Ecto neural progenitor cell (in vitro differentiated cells): Measurements from ENCODE around the gene EMC10.
A peak's percentile ranks its signal among the peaks of the same experiment; 100 is the strongest.
"Not testable (repeated sequence)": the region's sequence is repeated elsewhere in the genome, so short reads cannot be mapped to it uniquely, and the experiment has no call there.

Experiments used
- DNase-seq: peaks from one replicate; pipeline ENCODE4 v3.0.0-alpha.2; 2018; ENCODE audit warnings: low spot score

Gene EMC10

DNA sequence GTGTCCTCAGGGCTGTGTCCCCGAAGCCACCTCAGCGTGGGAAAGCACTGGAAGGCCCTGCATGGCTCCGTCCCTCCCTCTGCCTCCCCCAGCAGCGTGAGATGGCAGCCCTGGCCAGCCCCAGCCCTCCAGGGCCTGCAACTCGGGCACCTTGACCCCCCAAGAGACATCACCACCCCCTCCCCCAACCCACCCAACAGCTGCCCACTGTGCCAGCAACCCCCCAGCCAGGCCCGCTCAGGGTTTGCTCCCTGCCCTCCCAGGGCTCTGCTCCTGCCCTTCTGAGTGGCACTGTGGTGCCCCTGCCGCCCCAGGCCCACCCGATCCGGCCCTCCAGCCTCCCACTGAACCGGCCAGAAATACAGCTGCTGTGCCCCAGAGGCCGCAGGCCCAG, 38.9 kb downstream of the EMC10 start:
- no peak for DNase-seq

DNA sequence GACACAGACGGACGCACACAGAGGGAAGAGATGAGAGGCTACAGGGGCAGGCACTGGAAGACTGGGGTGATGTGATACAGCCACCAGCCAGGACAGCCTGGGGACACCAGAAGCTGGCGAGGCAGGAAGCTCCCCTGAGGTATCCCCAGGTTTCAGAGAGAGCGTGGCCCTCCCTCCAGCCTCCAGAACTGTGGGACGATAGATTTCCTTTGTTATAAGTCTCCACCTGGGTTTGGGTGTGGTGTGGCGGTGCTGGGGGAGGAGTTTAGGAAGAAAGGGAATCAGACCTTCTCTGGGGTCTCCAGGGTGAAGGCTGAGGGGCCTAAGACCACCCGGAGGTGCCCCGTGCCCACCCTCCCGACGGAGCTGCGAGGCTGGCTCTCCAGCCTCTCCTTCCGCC, 40.1 kb downstream of the EMC10 start:
- no peak for DNase-seq

DNA sequence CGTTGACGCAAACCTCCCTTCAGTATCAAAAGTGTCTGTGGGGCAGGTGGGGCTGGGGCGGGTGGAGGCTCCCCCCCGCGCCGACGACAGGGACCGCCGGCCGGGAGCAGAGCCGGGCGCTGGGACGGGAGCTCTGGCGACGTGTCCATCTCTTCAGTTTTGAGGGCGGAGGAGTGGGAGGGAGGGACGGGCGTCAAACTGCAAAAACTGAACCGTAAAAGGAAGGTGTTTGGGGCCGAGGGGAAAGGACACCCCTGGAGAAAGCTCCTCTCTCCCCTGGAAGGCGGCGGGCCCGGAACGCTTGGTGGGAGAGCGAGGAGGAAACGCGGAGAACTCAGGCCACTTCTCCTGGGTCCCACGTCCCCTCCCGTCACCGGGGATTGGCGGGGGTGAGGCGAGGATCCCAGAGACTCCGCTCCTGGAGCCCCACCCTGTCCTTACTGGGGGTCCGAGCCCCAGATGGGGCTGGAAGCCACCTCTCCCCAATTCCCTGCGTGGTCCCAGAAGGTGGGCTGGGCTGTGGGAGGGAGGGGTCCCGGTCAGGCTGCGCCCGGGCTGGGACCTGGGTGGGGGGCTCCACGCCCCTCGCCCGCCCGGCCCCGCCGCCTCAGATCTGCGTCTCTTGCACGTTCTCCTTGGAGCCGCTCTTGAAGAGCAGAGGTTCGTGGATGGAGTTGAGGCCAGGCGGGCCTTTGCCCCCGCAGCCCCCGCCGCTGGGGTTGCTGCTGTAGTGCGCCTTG, 40.8 kb downstream of the EMC10 start:
- no peak for DNase-seq

DNA sequence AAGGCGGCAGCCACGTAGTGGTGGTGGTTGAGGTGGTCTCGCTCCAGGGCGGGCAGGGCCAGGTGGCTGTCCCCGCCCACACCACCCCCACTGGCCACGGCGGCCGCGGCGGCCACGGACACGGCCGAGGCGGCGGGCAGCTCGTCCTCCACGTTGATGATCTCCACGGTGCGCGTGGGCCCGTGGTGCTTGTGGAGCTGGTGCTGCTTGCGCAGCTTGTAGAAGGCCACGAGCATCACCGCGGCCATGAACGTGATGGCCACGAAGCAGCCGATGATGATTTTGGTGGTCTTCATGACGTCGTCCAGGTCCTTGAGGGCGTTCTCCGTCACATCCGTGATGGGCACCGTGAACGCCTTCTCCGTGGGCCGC, 41.4 kb downstream of the EMC10 start:
- no peak for DNase-seq

DNA sequence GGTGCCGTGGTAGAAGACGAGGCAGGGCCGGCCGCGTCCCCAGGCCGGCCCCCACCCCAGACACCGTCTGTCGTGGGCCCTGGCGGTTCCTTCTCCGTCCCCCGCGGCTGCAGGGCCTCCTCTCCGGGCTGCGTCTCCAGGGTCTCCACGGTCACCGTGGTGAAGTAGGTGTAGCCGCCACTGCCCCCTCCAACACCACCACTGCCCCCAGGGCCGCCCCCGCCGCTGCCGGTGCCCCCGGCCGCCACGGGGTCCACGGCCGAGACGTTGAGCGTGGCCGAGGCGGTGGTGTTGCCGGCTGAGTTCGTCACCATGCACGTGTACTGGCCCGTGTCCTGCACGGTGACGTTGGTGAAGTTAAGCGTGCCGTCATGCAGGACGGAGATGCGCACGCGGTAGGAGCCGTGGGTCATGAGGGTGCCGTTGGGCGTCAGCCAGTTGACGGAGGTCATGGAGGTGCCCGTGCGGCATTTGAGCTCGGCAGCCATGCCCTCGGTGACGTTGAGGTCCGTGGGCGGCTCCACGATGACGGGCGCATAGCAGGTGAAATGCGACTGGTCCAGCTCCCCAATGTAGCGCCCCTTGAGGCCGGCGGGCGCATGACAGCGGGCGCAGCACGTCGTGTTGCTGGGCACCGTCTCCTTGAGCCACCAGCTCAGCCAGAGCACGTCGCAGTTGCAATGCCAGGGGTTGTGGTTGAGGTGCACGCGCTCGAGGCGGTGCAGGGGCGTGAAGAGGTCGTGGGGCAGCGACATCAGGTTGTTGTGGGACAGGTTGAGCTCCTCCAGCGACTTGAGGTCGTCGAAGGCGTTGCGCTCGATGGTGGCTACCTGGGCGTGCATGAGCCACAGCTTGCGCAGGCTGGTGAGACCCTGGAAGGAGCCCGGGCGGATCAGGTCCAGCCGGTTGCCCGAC, 42.0 kb downstream of the EMC10 start:
- no peak for DNase-seq

DNA sequence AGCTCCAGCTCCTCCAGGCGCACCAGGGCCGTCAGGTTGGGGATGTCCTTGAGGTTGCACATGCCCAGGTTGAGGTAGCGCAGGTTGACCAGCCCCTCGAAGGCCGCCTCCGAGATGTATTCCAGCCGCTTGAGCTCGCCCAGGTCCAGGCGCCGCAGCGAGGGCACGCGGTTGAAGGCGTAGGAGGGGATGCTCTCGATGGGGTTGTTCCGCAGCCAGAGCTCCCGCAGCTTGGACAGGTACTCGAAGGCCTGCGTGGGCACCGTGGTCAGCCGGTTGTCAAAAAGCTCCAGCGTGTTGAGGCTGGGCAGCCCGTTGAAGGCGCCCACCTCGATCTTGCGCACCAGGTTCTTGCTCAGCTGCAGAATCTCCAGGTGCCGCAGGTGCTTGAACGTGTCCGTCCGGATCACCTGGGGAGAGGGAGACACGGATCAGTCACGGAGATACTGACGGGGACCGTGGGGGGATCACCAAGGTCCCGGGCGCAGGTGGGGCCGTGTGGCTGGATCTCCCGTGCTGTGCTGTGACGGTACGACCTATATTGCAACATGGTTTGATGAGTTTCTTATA, 42.8 kb downstream of the EMC10 start:
- DNase-seq = no peak

DNA sequence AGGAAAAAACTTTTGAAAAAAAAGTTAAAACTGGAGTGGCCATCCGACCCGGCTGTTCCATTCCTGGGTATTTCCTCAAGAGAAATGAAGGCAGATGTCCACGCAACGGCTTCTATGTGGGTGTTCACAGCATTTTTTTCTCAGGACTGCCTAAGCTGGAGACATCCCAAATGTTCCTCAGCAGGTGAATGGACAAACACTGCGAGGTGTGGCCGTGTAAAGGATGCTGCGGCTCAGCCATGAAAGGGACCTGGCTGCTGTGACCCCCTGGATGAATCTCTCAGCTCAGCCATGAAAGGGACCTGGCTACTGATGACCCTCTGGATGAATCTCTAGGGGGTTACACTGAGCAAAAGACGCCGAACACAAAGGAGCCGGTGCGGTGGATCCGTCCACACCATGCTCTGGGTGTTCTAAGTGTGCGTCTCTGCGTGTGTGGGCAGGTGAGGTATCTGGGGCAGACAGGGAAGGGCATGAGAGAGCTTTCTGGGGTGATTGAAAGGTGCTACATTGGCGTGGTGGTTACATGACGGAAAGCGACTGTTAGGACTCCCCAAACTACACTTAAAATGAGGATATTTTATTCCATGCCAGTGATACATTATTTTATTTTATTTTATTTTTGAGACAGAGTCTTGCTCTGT, 44.6 kb downstream of the EMC10 start:
- no peak for DNase-seq

DNA sequence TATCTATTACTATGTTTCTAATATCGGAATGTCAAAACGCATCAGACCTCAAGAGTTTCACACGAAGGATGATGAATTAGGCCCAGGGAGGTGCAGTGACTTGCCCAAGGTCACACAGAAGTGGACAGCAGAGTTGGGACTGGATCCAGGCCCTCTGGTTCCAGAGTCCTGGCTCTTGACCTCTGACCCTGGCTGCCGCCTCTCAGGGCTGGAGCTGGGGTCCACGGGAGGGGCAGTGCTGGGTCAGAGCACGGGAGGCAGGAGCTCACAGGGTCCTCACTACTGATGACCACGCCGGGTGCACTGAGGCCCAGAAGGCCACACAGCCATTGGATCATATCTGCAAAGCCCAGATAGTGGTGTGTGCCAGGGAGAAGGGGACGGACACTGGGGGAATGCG, 46.6 kb downstream of the EMC10 start:
- no peak for DNase-seq

DNA sequence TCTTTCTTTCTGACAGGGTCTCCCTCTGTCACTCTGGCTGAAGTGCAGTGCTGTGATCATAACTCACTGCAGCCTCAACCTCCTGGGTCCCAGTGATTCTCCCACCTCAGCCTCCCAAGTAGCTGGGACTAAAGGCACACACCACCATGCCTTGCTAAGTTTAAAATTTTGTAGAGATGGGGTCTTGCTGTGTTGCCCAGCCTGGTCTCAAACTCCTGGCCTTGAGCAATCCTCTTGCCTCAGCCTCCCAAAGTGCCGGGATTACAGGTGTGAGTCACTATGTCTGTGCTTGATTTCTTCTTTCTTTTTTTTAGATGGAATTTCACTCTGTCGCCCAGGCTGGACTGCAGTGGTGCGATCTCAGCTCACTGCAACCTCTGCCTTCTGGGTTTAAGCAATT, 51.7 kb downstream of the EMC10 start:
- DNase-seq = not testable (repeated sequence)

DNA sequence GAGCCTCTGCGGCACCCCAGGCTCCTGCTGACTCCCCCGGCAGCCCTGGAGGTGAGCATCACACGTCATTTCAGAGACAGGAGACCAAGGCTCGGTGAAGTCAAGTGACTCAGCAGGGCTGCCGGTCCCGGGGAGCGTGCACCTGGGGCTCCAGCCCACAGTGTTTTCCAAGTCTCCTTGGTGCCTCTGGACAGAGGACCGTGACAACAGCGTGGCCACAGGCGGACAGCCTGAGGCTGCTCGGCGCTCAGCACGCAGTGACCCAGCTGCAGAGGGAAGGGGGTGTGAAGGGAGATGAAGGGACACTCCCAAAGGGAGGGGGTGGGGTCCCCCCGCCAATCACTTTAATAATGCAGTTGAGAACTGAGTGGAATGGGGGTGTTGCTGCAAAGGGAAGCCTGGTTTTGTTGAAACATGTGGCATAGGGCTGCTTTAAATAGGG, 54.9 kb downstream of the EMC10 start:
- DNase-seq = no peak

DNA sequence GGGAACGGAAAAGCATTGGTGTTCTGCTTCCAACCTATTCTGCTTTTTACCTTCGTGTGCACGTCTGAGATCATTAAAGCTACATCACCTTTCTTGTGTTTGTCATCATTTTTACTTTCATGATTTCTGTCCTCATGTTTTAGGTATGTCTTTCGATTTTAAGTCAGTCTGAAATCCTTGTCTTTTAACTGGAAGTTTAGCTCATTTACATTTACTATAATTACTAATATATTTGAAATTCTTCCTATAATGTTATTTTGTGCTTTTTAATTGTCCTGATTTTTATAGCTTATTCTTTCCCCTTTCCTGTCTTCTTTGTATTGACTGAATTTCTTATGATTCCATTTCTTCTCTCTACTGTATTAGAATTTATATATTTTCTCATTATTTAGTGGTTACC, 56.6 kb downstream of the EMC10 start:
- no peak for DNase-seq

DNA sequence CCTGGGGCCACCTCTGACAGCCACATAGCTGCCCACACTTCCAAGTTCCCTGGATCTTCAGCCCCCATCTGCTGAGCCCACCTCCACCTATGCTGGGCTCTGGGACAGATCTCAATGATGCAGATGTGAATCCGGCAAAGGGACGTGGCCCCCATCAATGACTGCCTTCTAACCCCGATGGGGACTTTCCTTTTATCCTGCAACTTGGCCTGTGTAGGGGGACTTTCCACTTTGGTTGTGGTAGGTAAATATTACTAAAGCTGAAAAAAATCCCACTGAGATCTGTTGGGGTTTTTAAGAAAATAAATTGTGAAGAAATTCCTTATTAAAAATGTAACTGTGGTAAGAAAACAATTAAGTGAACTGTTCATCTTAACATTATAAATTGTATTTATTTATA, 58.2 kb downstream of the EMC10 start:
- no peak for DNase-seq

DNA sequence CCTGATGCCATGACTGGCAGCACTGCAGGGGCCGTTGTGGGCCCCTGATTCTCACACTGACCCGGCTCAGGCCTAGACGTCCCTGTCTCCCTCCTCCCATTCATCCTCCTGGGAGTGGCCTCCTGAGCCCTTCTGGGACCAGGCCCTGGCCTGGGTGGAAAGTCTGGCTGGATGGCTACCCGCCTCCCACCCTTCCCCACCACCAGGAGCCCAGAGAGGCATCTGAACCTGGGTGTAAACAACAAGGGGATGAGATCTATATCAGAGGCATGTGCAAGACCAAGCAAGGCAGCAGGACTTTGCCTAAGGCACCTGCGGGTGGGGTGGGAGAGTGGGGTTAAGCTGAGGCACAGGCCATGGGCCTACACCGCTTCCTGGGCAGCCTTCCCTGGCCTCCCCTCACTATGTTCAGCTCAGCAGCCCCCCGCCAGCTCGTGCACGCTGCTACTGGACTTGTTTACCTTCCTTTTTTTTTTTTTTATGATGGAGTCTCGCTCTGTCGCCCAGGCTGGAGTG, 59.4 kb downstream of the EMC10 start:
- no peak for DNase-seq

DNA sequence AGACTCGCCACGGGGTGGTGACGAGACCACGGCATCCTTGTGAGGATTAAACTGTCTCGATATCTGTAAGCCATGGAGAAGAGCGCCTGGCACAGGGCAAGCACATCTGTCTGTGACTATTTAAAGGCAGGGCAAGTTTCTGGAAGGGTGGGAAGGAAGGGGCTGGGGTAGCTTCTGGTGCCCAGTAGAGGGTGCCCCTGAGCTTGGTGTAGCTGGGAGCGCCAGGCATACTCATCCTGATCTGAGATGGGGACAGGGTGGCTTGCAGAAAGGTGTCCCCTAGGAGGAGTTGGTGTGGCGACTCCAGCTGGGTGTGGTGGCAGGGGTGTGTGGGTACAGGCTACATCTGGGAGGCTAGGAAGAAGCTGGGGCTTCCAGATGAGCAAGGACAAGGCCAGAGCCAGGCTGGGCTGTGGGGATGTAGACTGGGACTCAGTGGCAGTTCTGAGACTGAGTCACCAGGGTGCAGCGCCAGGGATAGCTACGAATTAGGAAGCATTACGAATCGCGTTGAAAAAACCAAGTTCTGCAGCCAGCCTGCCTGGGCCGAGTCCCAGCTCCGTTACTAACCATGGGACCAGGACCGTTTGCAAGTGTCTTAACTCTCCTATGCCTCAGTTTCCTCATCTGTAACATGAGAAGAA, 60.5 kb downstream of the EMC10 start:
- DNase-seq = peak; percentile 34

DNA sequence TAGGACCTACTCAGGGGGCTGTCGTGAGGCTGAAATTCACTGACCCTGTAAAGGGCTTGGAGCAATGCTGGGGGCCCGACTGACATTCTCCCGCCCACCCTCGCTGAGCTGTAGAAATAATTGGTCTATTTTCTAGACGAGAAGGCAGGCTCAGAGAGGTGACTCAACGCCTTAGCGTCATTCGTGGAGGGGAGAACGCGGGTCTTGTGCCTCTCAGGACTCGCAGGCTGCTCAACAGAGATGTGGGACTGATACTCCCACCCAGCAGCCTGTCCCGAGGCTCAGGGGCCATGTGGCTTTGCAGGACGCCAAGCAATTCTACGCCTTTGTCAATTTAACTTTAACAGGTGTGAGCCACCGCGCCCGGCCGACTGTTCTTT, 61.0 kb downstream of the EMC10 start:
- DNase-seq = no peak

DNA sequence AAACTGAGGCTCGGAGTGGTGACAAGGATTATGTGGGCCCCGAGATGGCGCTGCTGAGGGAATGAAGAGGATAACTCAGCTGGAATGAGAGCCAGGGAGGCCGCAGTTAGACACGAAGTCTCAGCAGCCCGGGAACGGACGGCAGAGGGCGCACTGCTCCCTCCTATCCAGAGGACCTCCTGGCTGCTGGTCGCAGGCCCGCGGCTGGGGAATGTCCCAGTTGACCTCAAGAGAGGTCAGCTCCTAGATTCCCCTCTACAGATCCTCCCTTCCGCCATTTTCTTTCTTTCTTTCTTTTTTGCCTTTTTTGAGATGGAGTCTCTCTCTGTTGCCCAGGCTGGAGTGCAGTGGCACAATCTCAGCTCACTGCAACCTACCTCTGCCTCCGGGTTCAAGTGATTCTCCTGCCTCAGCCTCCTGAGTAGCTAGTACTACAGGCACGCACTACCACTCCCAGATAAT, 61.5 kb downstream of the EMC10 start:
- DNase-seq = peak; percentile 94
